NCI-H2227 (cell line): ENCODE data around the gene RBFOX1.

ENCODE experiments used
- DNase-seq: peaks from one replicate; lab custom pipeline; 2025; ENCODE audit not compliant: unreplicated experiment; lab: John Stamatoyannopoulos, UW

RBFOX1 gene

GRCh38 chr16:7755347-7755882 is 422.8 kb downstream of the RBFOX1 start:
- peak; percentile 34 for DNase-seq
